NK-92 treated with Interleukin-12 subunit alpha and Interleukin-12 subunit beta, amount 100 ng/mL, for 24 hours (cell line): ENCODE measurements around the gene AEBP1.

Experiments used
- DNase-seq: peaks from one replicate; lab custom pipeline; 2025; lab: John Stamatoyannopoulos, UW

AEBP1 gene

GRCh38 chr7:44103923-44104859 is at the start of gene AEBP1:
TSS of gene AEBP1 (plus strand) at chr7:44104345. CDS start at chr7:44104666, 321 bp downstream.
- DNase-seq: no peak

- no peak for DNase-seq
Measured at GRCh38 chr7:44056681-44057080, 47.5 kb upstream of the AEBP1 start.

- DNase-seq: no peak
Measured at GRCh38 chr7:44057181-44057848, 46.8 kb upstream of the AEBP1 start.

- no peak for DNase-seq
Measured at GRCh38 chr7:44057849-44058758, 46.0 kb upstream of the AEBP1 start.

GRCh38 chr7:44058759-44059218 is 45.4 kb upstream of the AEBP1 start:
- DNase-seq: no peak

- no peak for DNase-seq
Measured at GRCh38 chr7:44059219-44060090, 44.7 kb upstream of the AEBP1 start.

GRCh38 chr7:44060091-44060947 is 43.8 kb upstream of the AEBP1 start:
- no peak for DNase-seq

GRCh38 chr7:44060948-44061644 is 43.0 kb upstream of the AEBP1 start:
- DNase-seq: no peak

- DNase-seq: no peak
Measured at GRCh38 chr7:44061645-44062179, 42.4 kb upstream of the AEBP1 start.

- DNase-seq: no peak
Measured at GRCh38 chr7:44062180-44062902, 41.8 kb upstream of the AEBP1 start.

GRCh38 chr7:44062903-44063295 is 41.2 kb upstream of the AEBP1 start:
- no peak for DNase-seq

GRCh38 chr7:44063547-44063893 is 40.6 kb upstream of the AEBP1 start:
- no peak for DNase-seq

- DNase-seq: no peak
Measured at GRCh38 chr7:44063894-44064651, 40.1 kb upstream of the AEBP1 start.

GRCh38 chr7:44064791-44065430 is 39.2 kb upstream of the AEBP1 start:
- DNase-seq: no peak

GRCh38 chr7:44065431-44066110 is 38.6 kb upstream of the AEBP1 start, which contains the start of gene PGAM2:
TSS of gene PGAM2 (minus strand) at chr7:44065567. CDS start at chr7:44065529, 38 bp downstream.
- no peak for DNase-seq

GRCh38 chr7:44066111-44066460 is 38.1 kb upstream of the AEBP1 start:
- no peak for DNase-seq
